CD4-positive, alpha-beta T cell treated with Interleukin-15 for 1 hour (primary cell): ENCODE data around the gene MUTYH.
"Not testable (repeated sequence)": the region's sequence is repeated elsewhere in the genome, so short reads cannot be mapped to it uniquely, and the experiment has no call there.

Source experiments
- DNase-seq: peaks from one replicate; pipeline ENCODE4 v3.0.0-alpha.2; 2020

Gene MUTYH

DNA sequence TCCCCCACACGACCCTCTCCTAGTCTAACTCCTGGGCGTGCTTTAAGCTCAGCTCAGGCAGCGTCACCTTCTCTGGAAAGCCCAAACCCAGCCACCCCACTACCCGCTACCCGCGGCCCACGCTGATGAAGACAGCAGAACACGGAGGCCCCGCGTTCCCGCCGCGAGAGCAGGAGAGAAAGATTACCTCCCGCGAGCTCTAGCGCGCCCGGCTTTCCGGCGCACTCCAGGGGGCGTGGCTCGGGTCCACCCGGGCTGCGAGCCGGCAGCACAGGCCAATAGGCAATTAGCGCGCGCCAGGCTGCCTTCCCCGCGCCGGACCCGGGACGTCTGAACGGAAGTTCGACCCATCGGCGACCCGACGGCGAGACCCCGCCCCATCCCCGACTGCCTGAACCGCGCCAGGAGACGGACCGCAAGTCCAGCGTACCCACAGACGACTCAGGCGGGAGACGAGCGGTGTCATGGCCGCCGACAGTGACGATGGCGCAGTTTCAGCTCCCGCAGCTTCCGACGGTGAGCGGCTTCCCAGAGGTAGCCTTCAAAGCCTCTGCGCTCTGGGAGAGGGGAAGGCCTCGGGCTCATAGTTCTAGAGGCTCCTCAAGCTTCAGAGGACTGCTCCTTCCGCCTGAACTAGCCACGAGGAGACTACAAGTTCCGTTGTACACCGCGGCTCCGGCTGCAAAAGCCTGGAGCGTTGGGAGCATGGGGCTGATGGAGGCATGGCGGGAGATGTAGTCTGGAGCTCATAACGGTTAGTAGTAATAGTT, at the start of gene MUTYH, which contains the start of gene TOE1:
Gene MUTYH (minus strand): TSS at position 652 of the 770 bp plus-strand sequence. CDS start 5,935 bp downstream, outside the sequence.
Gene TOE1 (plus strand): TSS at position 382 of the 770 bp plus-strand sequence. CDS start 83 bp downstream, at position 465.
- DNase-seq: peak; percentile 91

GRCh38 chr1:45386219-45386618, 46.0 kb upstream of the MUTYH start:
- no peak for DNase-seq

GRCh38 chr1:45385302-45385701, 45.1 kb upstream of the MUTYH start:
- DNase-seq: no peak

DNA sequence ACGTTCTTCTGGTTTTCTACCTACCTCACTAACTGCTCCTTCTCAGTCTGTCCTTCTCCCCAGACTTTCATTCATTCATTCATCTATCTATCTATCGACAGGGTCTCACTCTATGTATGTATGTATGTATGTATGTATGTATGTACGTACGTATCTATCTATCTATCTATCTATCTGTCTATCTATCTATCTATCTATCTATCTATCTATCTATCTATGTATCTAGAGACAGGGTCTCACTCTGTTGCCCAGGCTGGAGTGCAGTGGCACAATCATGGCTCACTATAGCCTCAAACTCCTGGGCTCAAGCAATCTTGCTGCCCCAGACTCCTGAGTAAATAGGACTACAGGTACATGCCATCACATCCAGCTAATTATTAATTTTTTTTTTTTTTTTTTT, 44.0 kb upstream of the MUTYH start:
- DNase-seq: not testable (repeated sequence)

DNA sequence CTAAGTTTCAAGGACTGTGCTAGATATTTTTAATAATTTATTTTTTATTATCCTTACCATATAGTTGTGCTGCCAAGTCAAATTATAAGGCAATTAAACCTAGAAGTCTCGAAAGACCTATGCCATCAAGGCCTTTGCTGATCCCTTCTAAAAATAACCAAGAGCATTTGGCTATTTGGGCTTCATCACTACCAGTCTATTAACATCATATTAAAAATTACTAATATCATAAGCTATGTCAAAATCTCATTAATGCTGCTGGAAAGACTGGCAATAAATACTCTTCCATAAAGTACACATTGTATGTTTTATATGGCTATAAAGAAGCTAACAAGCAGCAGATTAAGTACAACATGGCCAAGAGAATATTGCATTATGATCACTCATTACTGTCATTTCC, 43.0 kb upstream of the MUTYH start:
- DNase-seq: no peak

DNA sequence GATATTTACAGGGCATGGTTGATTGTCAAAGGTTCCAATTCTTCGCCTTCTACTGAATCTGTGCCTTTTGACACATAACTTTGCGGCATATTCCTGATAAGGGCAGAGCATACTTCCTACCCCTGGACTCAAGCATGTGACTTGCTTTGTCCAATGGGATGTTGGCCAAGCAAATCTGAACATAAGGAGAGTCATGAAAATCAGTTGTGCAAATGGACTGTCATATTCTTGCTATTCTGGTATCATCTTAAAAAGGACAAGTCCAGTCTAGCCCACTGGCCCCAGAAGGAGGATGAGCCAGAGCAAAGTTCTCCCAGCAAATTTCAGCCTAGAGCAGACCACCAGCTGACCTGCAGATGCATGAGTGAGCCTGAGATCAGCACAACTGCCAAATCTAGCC, 41.0 kb upstream of the MUTYH start:
- DNase-seq: no peak

DNA sequence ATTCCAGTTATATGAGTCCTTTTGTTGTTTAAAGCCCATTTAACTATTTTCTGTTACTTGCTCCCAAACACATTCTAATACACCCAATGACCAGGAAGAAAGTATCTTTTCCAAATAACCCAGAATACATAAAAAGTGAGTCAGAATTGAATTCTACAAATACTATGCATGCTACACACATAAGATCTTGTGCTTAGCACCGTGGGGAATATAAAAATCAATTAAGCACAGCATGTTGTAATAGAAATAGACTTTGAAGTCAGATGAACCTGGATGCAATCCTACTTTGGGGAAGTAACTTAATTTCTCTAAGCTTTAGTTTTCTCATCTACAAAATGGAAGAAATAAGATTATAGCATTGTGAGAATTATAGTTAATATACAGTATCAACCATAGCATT, 40.5 kb upstream of the MUTYH start:
- no peak for DNase-seq

GRCh38 chr1:45380125-45380524, 39.9 kb upstream of the MUTYH start:
- no peak for DNase-seq

DNA sequence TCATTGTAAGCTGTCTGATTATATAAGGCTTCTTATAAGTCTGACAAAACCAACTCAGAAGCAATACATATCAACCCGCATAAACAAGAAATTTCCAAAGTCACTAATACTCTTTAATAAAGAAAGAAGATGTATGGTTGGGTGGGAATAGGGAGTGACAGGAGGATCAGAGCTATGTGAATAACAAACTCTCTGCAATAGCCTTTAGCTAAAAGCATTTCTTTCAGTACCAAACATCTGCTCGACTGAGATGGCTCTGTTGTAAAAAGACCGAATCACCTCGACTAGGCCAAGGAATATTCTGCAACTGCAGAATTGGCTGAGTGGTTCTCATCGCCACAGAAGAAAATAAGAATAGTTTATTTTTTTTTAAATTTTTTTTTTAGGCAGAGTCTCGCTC, 39.3 kb upstream of the MUTYH start:
- no peak for DNase-seq

DNA sequence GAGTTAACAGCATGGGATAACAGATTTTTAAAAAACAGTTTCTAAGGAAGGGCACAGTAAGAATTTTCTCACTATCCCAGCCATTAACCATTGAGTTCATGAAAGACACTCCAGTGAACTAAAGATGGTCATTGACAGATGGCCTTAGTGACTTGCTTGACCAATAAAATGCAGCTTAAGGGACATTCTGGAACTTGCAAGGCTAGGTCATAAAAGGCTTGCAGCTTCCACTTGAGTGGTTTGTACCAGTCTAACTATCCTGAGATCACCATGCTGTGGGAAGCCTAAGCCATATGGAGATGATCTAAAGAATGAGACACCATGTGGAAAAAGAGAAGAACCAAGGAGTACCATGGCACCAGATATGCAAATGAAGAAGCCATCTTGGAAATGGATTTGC, 37.9 kb upstream of the MUTYH start:
- no peak for DNase-seq

GRCh38 chr1:45375104-45376090, 35.2 kb upstream of the MUTYH start:
- DNase-seq: no peak

- no peak for DNase-seq
Measured at GRCh38 chr1:45373573-45373972, 33.3 kb upstream of the MUTYH start.

- no peak for DNase-seq
Measured at GRCh38 chr1:45370575-45370974, 30.3 kb upstream of the MUTYH start.

DNA sequence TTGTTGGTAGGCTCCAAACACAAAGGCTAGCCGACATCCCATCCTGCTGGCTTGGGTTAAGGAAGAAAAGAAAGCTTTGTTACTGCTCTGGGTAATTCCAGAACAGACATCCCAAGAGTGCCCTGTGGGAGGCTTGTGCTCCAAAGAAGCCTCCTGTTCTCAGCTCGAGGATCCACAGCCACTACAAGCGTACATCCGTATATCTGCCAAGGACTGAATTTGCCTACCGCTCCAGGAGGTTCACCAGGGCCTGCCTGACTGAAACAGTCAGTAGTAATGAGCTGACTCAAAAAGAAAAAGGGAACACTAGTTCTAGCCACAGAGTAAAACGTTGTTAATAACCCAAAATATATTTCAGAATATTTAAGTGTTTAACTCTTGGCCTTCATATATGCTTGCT, 24.8 kb upstream of the MUTYH start:
- no peak for DNase-seq

GRCh38 chr1:45364294-45364693, 24.1 kb upstream of the MUTYH start:
- DNase-seq: no peak

DNA sequence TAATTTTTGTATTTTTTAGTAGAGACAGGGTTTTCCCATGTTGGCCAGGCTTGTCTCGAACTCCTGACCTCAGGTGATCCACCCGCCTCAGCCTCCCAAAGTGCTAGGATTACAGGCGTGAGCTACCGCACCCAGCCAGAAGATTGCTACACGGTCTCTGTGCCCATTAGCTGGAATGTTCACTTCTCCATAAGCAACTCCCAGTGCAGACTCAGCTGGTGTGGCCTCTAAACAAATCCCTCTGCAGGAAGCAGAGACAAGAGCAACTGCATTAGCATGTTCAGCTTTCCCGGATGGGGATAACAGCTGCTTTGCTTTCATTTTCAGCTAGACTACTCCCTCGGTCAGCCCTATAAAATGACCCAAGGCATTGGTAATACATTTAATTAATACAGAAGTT, 20.7 kb upstream of the MUTYH start:
- not testable (repeated sequence) for DNase-seq

- peak; percentile 54 for DNase-seq
Measured at GRCh38 chr1:45359882-45360513, 19.8 kb upstream of the MUTYH start.

DNA sequence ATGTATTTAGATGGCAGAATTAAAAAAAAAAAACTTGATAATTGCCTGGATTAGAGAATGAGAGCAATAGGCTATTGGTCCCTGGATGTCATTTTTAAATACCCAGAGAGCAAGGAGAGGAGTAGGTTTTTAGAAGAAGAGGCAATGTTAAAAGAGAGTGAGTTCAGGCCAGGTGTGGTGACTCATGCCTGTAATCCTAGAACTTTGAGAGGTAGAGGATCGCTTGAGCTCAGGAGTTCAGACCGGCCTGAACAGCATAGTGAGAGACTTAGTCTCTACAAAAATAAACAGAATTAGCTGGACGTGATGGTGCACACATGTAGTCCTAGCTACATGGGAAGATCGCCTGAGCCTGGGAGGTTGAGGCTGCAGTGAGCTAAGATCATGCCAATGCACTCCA, 15.9 kb upstream of the MUTYH start:
- no peak for DNase-seq

DNA sequence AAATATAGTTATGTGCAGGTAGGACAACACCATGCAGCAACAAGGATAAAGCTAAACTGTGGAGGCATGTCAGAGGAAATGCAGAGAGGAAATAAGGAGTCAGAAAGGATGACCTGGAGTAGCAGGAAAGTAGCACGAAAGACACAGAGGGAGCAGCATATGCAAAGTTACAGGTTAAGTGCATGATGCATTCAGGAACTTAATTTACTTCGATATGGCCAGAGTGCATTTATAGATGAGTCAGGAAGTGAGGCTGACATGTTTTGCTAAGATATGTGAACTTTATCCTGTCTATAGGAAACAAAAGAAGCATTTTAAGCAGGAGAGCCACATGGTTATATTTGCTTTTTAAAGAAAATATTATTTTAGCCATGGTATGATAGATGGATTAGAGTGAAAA, 15.4 kb upstream of the MUTYH start:
- no peak for DNase-seq

GRCh38 chr1:45354838-45355237, 14.6 kb upstream of the MUTYH start:
- DNase-seq: no peak

GRCh38 chr1:45353685-45354084, 13.4 kb upstream of the MUTYH start:
- no peak for DNase-seq

DNA sequence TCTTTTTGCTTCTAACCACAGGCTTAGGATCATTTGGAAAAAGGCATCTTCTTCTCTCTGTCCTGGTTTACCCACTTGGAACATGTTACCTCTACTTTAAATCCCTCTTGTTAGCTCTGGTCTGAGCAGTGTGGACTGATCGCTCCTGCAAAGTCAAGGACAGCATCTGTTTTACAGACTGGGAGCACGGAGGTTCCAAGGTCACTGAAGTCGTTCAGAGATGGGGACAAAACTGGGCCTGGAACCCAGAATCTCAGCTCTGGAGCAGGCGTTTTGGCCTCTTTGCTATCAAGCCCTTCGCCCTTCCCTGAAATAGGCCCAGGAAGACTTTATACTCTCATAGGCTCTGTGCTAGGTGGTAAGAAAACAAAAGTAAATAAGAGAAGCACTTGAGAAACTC, 11.3 kb upstream of the MUTYH start:
- no peak for DNase-seq

GRCh38 chr1:45348966-45349677, 8.9 kb upstream of the MUTYH start:
- DNase-seq: no peak
